DOHH2 (cell line): ENCODE results near the gene TEPSIN.

Source experiments
- H3F3A ChIP-seq: fragments of 200-600 bp; sonication (generic), shearing (Covaris generic); 2 replicates; pipeline ENCODE4 v1.6.0; 2016; ENCODE audit warnings: antibody characterized with exemption, mild to moderate bottlenecking; ENCODE audit not compliant: control insufficient read depth, insufficient read depth
- H3K27ac ChIP-seq: fragments of 200-600 bp; sonication (generic); 2 replicates; pipeline ENCODE4 v1.5.1; 2014; ENCODE audit warnings: low read depth, mild to moderate bottlenecking, low read length, moderate library complexity
- H3K27me3 ChIP-seq: fragments of 200-600 bp; sonication (generic); 2 replicates; pipeline ENCODE4 v1.6.1; 2014; ENCODE audit warnings: mild to moderate bottlenecking, low read length, mixed read lengths; ENCODE audit not compliant: control insufficient read depth
- H3K36me3 ChIP-seq: fragments of 200-600 bp; sonication (generic); 2 replicates; pipeline ENCODE4 v1.6.1; 2014; ENCODE audit warnings: mild to moderate bottlenecking, low read length, moderate library complexity, mixed read lengths; ENCODE audit not compliant: control insufficient read depth
- H3K4me1 ChIP-seq: fragments of 200-600 bp; sonication (generic); 2 replicates; pipeline ENCODE4 v1.6.1; 2014; ENCODE audit warnings: mild to moderate bottlenecking, low read length, mixed read lengths; ENCODE audit not compliant: control insufficient read depth
- H3K4me2 ChIP-seq: fragments of 200-600 bp; sonication (generic); 2 replicates; pipeline ENCODE4 v1.6.0; 2014; ENCODE audit warnings: mild to moderate bottlenecking, low read length, moderate library complexity
- H3K4me3 ChIP-seq: fragments of 200-600 bp; sonication (generic); 2 replicates; pipeline ENCODE4 v1.5.1; 2014; ENCODE audit warnings: mild to moderate bottlenecking, low read length, mixed read lengths
- H3K79me2 ChIP-seq: fragments of 200-600 bp; sonication (generic); 2 replicates; pipeline ENCODE4 v1.6.1; 2014; ENCODE audit warnings: mild to moderate bottlenecking, low read length, mixed read lengths; ENCODE audit not compliant: control insufficient read depth
- H3K9me2 ChIP-seq: fragments of 200-600 bp; sonication (generic); replicated peaks from 2 replicates; pipeline ENCODE4 v1.6.1; 2014; ENCODE audit warnings: mild to moderate bottlenecking, low read length, mixed read lengths; ENCODE audit not compliant: control insufficient read depth
- H3K9me3 ChIP-seq: fragments of 200-600 bp; sonication (generic); 2 replicates; pipeline ENCODE4 v1.6.1; 2014; ENCODE audit warnings: antibody characterized with exemption, low read length, mixed read lengths; ENCODE audit not compliant: control insufficient read depth, insufficient read depth
- H4K20me1 ChIP-seq: fragments of 200-600 bp; sonication (generic); 2 replicates; pipeline ENCODE4 v1.6.0; 2014; ENCODE audit warnings: low read depth, mild to moderate bottlenecking, antibody characterized with exemption, low read length, moderate library complexity; ENCODE audit not compliant: control insufficient read depth, insufficient read depth
- EZH2phosphoT487 ChIP-seq: fragments of 200-600 bp; sonication (generic); IDR thresholded peaks from 2 replicates; pipeline ENCODE4 v1.6.1; 2017; ENCODE audit warnings: borderline replicate concordance, mild to moderate bottlenecking, antibody characterized with exemption, low read length, moderate library complexity, mixed read lengths
- TF ChIP-seq, protein P1 (sequence below): fragments of 200-600 bp; sonication (generic); IDR thresholded peaks from one replicate; pipeline ENCODE4 v1.5.1; 2014; ENCODE audit warnings: antibody characterized with exemption, mild to moderate bottlenecking, low read depth, low read length; ENCODE audit not compliant: poor library complexity, severe bottlenecking

TEPSIN gene

DNA sequence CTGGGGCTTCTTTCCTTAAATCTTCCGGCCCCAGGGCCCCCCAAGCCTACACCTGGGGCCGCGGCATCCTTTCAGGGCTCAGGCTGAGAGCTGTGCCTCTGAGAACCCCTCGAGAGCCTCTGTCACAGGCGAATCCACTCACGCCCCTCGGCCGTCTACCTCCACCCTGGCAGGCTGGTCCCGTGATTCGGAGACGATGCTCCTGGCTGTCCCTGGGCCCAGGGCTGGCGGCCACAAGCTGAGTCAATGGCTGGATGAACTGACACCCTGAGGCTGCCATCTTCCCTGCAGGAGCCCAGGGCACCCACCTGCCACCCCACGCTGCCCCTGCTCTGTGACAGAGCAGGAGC lies 4.4 kb downstream of the TEPSIN start:
- H3K9me2 ChIP-seq = no peaks in the 10 kb centered on the region
- H3K4me3 ChIP-seq = no peak overlapping the region
- H3K36me3 ChIP-seq = peaks cover 28% of the 10 kb centered on the region

DNA sequence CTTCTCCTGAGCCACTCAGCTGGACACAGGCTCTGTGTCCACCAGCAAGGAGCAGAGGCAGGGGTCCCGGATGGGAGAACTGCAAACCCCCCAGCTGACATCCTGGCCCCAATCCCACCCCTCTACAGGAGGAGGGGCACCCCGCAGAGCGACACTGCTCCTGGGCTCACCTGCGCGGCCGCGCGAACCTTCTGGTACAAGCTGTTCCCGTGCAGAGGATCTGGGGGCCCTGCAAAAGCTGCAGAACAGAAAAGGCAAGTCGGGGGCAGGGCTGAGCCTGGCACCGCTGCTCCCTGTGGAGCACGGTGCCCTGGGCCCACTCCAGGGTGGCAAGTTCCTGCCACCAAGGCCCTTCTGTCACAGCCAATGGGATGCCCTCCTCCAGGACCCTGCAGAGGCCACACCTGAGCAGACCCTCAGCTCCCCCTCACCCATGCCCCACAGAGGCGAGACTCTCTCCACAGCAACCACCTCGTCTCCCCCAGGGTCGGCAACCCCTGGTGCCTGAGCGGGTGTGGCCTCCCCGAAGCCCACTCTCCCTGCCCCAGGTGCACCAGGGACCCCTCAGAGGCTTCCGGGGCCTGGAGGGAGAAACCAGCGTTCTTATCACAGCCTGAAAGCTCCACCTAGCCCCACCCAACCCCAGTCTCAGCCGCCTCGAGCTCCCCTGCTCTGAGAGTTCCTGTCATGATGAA lies 4.9 kb downstream of the TEPSIN start:
- Histone ChIP-seq H3K4me1 (peaks cover 16% of the 10 kb centered on the region), H3F3A (no peaks in the 10 kb centered on the region)

More for the DNA sequence above, 4.4 kb downstream of the TEPSIN start:
- no peaks in the 10 kb centered on the region for H3F3A ChIP-seq
- no peak overlapping the region for H3K27ac ChIP-seq
- H3K27me3 ChIP-seq = no peaks in the 10 kb centered on the region
- H4K20me1 ChIP-seq = no peaks in the 10 kb centered on the region
- TF ChIP-seq, protein P1, sequence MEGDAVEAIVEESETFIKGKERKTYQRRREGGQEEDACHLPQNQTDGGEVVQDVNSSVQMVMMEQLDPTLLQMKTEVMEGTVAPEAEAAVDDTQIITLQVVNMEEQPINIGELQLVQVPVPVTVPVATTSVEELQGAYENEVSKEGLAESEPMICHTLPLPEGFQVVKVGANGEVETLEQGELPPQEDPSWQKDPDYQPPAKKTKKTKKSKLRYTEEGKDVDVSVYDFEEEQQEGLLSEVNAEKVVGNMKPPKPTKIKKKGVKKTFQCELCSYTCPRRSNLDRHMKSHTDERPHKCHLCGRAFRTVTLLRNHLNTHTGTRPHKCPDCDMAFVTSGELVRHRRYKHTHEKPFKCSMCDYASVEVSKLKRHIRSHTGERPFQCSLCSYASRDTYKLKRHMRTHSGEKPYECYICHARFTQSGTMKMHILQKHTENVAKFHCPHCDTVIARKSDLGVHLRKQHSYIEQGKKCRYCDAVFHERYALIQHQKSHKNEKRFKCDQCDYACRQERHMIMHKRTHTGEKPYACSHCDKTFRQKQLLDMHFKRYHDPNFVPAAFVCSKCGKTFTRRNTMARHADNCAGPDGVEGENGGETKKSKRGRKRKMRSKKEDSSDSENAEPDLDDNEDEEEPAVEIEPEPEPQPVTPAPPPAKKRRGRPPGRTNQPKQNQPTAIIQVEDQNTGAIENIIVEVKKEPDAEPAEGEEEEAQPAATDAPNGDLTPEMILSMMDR = no peak
- no peak for TF ChIP-seq EZH2phosphoT487
- peaks cover 11% of the 10 kb centered on the region for H3K4me1 ChIP-seq
- H3K79me2 ChIP-seq = peaks cover 28% of the 10 kb centered on the region
- no peak overlapping the region for H3K4me2 ChIP-seq
- no peaks in the 10 kb centered on the region for H3K9me3 ChIP-seq

DNA sequence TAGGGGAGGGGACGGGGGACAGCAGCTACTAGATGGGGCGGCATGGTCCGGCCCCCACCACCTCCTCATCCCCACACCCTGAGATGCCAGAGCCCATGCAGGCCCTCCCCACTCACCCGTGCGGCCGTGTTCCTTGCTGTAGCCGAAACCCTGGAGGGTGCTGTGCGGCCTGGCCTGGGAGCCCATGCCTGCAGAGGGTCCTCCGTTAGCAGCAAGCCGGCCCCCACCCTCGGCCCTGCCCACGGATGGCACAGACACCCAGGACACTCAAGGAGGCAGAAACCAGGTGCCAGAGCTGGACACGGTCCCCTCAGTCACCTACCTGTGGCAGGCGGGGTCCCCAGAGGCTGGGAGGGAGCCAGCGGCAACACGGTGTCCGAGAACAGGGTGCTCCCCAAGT lies 5.5 kb downstream of the TEPSIN start:
- H3F3A ChIP-seq = no peaks in the 10 kb centered on the region
- peaks cover 22% of the 10 kb centered on the region for H3K4me1 ChIP-seq
- no peak overlapping the region for H3K4me2 ChIP-seq
- no peak overlapping the region for H3K27ac ChIP-seq
- H3K9me3 ChIP-seq = no peaks in the 10 kb centered on the region
- H4K20me1 ChIP-seq = no peaks in the 10 kb centered on the region
- H3K9me2 ChIP-seq = no peaks in the 10 kb centered on the region
- H3K36me3 ChIP-seq = peaks cover 25% of the 10 kb centered on the region
- H3K79me2 ChIP-seq = peaks cover 20% of the 10 kb centered on the region
- TF ChIP-seq EZH2phosphoT487 = no peak
- TF ChIP-seq, protein P1 = no peak
- no peak overlapping the region for H3K4me3 ChIP-seq
- no peaks in the 10 kb centered on the region for H3K27me3 ChIP-seq

More for the DNA sequence above, 4.9 kb downstream of the TEPSIN start:
- Histone ChIP-seq H4K20me1 (no peaks in the 10 kb centered on the region), H3K4me3 (no peak overlapping the region), H3K79me2 (peaks cover 25% of the 10 kb centered on the region), H3K4me2 (no peak overlapping the region), H3K27ac (no peak overlapping the region), H3K9me2 (no peaks in the 10 kb centered on the region), H3K36me3 (peaks cover 25% of the 10 kb centered on the region), H3K9me3 (no peaks in the 10 kb centered on the region), H3K27me3 (no peaks in the 10 kb centered on the region)
- TF ChIP-seq EZH2phosphoT487 = no peak
- TF ChIP-seq, protein P1 = no peak
